GM06990 (cell line): ENCODE data around the gene LIM2.

Experiments used
- DNase-seq: peaks from one replicate; pipeline ENCODE4 v3.0.0-alpha.2; 2011; ENCODE audit not compliant: insufficient read length; ENCODE audit errors: extremely low read depth
- H3K27me3 ChIP-seq: replicated peaks from 2 replicates; pipeline ENCODE4 v1.6.0; 2011; ENCODE audit warnings: low read length; ENCODE audit not compliant: control insufficient read depth, insufficient read depth
- H3K36me3 ChIP-seq: 2 replicates; pipeline ENCODE4 v1.5.1; 2011; ENCODE audit warnings: low read length; ENCODE audit not compliant: control insufficient read depth, insufficient read depth
- H3K4me3 ChIP-seq: replicated peaks from 2 replicates; pipeline ENCODE4 v1.5.1; 2011; ENCODE audit warnings: low read depth, mild to moderate bottlenecking, control low read depth, low read length
- TF ChIP-seq, protein P1 (sequence below): IDR thresholded peaks from 2 replicates; pipeline ENCODE4 v1.5.1; 2011; ENCODE audit warnings: low read length, control low read depth, mild to moderate bottlenecking, inconsistent platforms; ENCODE audit not compliant: insufficient read depth, poor library complexity, severe bottlenecking

Gene LIM2

DNA sequence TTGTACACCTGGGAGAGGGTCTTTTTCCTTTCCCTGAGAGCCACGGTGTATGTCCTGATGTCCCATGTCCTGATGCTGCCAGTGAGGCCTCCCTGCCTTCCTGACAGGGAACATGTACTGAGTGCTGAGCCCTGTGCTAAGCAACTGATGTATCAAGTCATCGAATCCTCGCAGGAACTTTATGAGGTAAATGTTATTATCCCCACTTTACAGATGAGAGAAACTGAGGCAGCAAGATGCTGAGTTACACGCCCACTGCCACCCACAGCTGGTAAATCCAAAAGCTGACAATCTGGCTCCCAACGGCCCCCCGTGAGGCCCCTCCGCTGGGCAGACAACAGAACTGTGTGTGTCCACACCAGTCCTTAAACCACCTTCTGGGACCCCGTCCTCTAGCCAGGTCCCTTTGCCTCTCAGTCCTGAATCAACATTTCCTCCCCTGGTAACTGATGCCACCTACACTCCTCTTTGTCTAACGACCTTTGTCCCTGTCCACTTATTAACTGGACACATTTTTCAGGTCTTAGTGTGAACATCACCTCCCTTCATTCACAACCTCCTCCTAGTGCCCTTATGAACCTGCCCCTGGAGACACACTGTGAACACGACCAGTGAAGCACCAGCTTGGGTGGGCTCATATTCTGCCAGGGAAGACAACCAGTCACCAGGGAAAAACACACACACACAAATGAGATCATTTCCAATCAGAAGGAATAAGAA lies 40.4 kb downstream of the LIM2 start:
- Histone ChIP-seq H3K27me3 (no peaks in the 10 kb centered on the region), H3K36me3 (peaks cover 22% of the 10 kb centered on the region), H3K4me3 (no peak overlapping the region)
- TF ChIP-seq, protein P1, sequence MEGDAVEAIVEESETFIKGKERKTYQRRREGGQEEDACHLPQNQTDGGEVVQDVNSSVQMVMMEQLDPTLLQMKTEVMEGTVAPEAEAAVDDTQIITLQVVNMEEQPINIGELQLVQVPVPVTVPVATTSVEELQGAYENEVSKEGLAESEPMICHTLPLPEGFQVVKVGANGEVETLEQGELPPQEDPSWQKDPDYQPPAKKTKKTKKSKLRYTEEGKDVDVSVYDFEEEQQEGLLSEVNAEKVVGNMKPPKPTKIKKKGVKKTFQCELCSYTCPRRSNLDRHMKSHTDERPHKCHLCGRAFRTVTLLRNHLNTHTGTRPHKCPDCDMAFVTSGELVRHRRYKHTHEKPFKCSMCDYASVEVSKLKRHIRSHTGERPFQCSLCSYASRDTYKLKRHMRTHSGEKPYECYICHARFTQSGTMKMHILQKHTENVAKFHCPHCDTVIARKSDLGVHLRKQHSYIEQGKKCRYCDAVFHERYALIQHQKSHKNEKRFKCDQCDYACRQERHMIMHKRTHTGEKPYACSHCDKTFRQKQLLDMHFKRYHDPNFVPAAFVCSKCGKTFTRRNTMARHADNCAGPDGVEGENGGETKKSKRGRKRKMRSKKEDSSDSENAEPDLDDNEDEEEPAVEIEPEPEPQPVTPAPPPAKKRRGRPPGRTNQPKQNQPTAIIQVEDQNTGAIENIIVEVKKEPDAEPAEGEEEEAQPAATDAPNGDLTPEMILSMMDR = no peak
- no peak for DNase-seq

DNA sequence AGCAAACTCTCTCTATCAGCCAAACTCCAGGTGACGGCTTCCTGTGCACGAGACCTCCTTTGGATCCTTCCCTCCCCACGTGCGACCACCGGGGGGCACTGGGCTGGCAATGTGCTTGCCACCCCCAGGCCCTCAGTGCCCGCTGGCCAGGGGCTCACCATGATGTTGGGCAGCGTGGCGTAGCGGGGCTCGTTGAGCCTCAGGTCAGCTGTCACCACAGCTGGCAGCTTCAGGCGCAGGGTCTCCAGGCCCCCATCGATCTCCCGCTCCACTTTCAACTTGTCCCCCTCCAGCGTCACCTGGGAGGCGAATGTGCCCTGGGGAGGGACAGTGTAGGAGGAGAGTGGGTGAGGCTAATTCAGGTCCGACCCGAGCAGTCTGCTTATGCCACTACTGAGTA lies 41.0 kb downstream of the LIM2 start:
- no peaks in the 10 kb centered on the region for H3K27me3 ChIP-seq
- H3K36me3 ChIP-seq = peaks cover 22% of the 10 kb centered on the region
- H3K4me3 ChIP-seq = no peak overlapping the region
- TF ChIP-seq, protein P1 = no peak
- no peak for DNase-seq

DNA sequence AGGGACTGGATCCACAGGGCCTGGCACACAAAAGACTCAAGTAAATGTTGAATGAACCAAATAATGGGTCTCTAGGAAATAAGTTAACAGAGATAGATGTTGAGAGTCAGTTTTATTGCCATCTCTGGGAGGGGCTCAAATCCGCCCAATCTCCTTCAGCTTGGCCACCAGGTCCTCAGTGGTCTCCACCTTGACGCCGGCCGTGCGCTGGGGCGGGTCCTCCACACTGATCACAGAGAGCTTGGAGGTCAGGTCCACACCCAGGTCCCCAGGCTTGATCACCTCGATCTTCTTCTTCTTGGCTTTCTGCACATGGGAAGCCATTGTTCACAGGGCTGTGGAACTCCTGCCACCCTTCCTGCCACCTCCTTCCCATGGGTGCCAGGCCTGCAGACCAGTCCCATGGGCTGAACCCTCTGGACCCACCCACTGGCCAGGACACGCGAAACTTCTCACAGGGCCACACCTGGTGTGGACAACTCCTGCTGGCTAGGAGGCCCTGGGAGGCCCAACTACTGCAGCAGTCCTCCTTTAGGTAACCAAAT lies 42.6 kb downstream of the LIM2 start:
- TF ChIP-seq, protein P1 = no peak
- no peak for DNase-seq
- no peaks in the 10 kb centered on the region for H3K27me3 ChIP-seq
- no peak overlapping the region for H3K4me3 ChIP-seq
- peaks cover 12% of the 10 kb centered on the region for H3K36me3 ChIP-seq

DNA sequence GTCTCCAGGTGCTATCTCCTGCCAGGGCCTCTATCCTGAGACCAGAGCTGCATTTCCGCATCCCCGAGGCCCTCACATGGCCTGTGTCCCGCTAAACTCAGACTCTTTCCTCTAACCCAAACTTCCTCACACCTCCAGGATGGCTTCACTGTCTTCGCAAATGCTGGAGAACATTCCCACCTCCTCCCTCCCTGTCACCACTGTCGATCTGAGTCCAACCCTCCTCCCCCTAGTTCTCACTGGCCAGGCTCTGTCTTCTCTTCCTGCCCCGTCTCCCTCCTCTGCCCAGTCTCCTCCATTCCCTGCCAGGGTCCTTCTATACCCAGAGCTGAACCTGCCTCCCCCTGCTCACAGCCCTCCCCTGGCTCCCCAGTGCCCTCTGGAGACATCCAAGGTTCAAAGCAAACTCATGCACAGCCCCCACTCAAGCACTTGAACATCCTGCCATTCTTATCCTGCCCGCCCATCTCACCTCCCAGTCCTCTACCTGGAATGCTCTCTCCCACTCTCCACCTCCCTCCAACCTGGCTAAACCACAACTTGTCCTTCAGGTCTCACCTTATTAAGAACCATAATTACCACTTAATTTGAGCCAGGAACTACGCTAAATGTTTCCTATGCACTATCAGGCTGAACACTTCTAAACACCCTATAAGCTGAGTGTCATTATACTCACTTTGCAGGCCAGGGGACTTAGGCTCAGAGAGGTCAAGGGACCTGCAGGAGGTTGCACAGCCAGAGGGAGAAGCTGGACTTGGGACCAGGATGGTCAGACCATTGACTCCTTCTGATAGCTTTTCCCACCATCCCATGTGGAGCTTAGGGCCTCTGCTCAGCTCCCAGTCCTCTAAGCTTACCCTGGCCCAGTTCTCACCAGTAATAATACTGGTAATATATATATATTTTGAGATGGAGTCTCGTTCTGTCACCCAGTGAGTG lies 44.9 kb downstream of the LIM2 start:
- Histone ChIP-seq H3K27me3 (no peaks in the 10 kb centered on the region), H3K36me3 (peaks cover 9% of the 10 kb centered on the region), H3K4me3 (no peak overlapping the region)
- TF ChIP-seq, protein P1 = no peak
- no peak for DNase-seq

DNA sequence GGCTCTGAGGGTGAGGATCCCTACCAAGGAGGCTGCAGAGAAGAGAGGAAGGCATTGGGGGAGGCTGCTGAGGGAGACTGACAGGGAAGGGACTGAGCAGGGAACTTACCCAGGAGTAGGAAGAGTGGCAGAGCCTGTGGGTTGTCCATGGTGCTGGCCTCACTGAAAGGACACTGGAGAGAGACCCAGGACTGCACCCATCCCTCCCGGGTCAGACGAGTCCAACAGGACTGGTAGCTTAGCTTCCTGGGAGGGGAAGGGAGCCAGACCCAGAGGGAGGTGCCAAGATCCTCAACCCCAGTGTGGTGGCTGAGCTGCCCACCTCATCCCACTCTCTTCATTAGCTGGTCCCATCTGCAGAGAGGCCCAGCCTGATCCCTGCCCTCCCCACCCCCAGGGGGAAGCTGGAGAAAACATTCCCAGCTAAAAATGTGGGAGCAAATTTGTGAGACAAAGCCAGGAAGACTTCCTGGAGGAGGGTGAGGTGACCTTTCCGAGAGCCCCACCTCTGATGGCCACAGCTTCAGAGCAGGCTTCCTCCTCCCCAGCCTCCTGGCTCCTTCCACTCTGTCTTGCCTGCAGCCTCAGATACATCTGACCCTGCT lies 45.7 kb downstream of the LIM2 start, which contains the start of gene VSIG10L:
VSIG10L (minus strand) TSS at position 164 of the 605 bp plus-strand sequence; CDS start at position 149, 15 bp downstream.
- H3K4me3 ChIP-seq = no peak within 1 kb of the TSS
- TF ChIP-seq, protein P1 = no peak
- no peak for DNase-seq
- peaks cover 9% of the 10 kb centered on the region for H3K36me3 ChIP-seq
- no peaks in the 10 kb centered on the region for H3K27me3 ChIP-seq
